COLO668 (cell line): Measurements from ENCODE around the gene ECHDC1.
"Not testable (repeated sequence)": the region's sequence is repeated elsewhere in the genome, so short reads cannot be mapped to it uniquely, and the experiment has no call there.

Experiments used
- DNase-seq: peaks from one replicate; lab custom pipeline; 2025; ENCODE audit not compliant: unreplicated experiment; lab: John Stamatoyannopoulos, UW

The ECHDC1 gene

GRCh38 chr6:127342296-127342945 lies 988 bp downstream of the ECHDC1 start:
- DNase-seq, result peak; percentile 2

DNA sequence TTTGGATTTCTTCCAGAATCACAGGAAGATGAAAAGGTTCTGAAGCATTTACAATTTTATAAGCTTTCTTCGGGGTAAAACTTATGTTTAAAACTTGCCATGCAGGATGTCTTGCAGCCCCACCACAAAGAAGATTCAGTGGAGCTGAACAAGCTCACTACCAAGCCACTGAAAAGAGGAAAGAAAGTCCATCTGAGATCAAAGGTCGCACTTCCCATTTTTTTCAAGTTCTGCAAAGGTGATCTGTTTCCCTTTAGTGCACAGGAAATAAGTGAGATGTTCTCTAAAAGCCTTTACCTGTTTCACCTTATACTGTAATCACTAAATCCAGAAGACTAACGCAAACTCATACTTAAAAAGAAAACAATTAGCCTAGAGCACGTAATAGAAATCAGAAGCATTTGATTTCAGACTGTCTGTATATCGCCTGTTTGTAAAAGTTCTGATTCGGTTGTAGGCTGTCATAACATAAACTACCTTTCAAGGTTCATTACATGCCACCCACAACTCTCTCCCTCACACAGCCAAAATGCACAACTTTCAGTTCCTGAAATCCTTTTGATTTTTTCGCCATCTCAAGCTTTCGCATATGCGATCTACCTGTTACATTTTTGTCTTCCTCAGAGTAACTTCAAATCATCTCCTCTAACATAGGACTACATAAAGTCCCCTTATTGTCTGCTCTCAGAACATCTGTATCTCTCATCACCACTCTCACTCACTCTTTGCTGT lies 1.8 kb downstream of the ECHDC1 start:
- no peak for DNase-seq

DNA sequence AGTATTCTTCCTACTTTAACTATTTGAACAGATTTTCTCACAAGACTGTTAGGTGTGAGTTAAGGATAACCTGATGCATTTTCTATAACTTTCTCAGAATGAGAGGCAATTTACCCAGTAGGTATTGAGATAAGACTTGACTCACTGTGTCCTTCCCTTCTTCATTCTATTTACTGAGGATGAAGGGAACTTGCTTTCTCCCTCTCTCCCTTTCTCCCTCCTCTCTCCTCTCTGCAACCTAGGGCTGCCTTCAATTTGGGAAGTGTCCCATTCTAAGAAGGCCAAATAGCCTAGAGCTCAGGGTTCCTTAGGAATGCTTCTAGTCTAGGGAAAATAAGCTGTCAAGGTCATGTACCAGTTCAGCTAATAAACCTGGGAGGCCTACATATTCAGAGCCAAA lies 3.2 kb downstream of the ECHDC1 start:
- no peak for DNase-seq

- DNase-seq, result no peak
Observed at GRCh38 chr6:127338936-127339335, 4.5 kb downstream of the ECHDC1 start.

- no peak for DNase-seq
Observed at GRCh38 chr6:127332383-127332961, 10.9 kb downstream of the ECHDC1 start.

DNA sequence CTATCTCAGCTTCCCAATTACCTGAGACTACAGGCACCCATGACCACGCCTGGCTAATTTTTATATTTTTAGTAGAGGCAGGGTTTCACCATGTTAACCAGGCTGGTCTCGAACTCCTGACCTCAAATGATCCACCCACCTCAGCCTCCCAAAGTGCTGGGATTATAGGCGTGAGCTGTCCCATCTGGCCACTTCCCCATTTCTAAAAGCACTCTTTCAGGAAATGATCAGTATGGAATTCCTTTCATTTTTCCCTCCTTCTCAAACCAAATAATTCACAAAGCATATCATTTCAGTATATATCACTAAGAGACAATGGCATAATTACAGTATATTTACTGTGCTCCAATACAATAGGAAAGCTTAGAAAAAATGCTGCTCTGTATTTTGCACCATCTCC lies 12.2 kb downstream of the ECHDC1 start:
- DNase-seq, result not testable (repeated sequence)

- no peak for DNase-seq
Observed at GRCh38 chr6:127328043-127328609, 15.3 kb downstream of the ECHDC1 start.

DNA sequence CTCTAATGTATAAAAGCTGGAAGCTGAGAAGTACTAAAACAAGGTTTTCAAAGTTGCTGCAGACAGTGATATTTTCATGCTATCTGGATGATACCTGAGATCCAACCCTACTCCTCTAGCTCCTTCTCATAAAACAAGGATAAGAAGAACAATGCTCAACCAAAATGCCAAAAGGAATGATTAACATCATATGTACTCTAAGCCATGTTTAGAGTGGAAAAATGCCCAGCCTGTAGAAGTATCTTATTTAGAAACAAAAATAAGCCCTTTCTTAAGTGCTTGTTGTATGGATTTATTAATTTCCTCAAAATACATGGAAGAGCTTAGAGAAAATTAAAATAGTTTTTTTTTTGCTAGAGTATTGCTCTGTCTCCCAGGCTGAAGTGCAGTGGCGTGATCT lies 23.7 kb downstream of the ECHDC1 start:
- no peak for DNase-seq

GRCh38 chr6:127317388-127318128 lies 25.9 kb downstream of the ECHDC1 start:
- no peak for DNase-seq

- DNase-seq, result no peak
Observed at GRCh38 chr6:127305741-127306140, 37.7 kb downstream of the ECHDC1 start.

DNA sequence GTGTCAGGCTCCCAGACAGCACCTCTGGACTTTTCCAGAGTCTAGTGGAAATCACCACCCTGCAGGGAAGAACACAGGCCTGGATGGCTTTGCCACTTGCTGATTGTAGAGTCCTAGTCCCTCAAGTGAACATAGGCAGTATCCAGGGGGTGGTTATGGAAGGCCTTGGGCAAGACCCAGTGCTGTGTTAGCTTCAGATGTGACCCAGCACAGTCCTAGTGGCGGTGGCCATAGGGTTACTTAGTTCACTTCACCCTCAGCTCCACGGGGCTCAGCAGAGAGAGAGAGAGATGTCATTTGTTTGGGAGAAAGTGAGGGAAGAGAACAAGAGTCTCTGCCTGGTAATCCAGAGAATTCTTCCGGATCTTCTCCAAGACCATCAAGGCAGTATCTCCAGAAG lies 39.5 kb downstream of the ECHDC1 start:
- DNase-seq, result no peak

- DNase-seq, result peak; percentile 6
Observed at GRCh38 chr6:127302728-127303660, 40.4 kb downstream of the ECHDC1 start.

GRCh38 chr6:127301199-127301700 lies 42.2 kb downstream of the ECHDC1 start:
- no peak for DNase-seq

DNA sequence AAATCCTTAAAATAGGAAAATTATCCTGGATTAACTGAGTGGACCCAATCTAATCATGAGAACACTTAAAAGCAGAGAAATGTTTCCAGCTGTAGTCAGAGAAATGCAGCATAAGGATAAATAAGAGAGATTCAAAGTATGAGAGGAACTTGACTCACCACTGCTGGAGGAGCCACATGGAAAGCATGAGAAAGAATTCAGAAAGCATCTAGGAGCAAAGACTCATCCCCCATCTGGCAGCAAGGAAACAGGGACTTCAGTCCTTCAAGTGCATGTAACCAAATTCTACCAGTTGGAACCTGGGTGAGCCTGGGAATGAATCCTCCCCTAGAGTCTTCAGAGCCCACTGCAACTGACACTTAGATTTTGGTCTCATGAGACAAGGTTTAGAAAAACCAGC lies 43.0 kb downstream of the ECHDC1 start:
- DNase-seq, result no peak

DNA sequence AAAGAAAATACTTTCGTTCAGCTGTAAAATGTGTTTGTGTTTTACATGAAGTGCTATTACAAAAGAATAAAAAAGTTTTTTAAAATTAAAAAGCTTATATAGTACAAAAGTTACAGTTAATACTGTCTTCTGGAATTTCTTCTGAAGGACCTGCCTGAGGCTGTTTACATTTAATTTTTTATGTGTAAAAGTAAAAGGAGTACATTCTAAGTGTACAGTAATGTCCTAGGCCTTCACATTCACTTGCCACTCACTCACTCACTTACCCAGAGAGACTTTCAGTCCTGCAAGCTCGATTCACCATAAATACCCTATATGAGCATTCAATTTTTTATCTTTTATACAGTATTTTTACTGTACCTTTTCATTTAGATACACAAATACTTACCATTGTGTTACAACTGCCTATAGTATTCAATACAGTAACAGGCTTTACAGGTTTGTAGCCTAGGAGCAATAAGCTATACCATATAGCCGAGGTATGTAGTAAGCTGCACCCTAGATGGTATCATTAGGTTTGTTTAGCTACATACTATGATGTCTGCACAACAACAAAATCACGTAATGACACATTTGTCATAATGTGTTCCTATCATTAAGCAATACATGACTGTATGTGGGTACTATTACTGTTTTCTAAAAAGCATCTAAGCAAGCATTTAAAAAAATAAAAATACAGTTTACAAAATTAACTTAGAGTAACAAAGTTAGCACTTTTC lies 43.7 kb downstream of the ECHDC1 start:
- no peak for DNase-seq

GRCh38 chr6:127298475-127298874 lies 44.9 kb downstream of the ECHDC1 start:
- no peak for DNase-seq

DNA sequence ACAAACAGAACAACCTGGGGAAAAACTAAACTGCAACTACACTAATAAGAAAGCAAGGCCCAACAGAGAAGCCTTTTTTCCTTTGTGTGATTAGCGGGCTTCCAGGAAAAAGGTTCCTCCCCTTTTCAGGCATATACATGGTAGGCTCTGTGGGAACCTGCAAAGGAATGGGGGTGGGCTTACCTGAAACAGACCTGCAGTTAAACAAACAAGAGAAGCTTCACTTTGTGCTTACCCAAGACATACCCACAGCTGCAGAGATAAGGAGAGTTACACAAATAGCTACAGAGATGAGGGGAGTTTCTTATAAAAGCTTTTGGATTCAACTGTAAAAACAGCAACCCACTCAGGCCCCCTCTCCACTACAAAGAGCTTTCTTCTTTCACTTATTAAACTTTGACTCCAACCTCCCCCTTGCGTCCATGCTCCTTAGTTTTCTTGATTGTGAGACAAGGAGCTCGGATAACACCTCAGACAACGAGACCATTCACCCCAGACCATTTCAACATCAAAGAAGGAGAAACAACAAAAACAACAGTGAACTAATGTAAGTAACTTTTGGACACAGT lies 45.8 kb downstream of the ECHDC1 start:
- no peak for DNase-seq

- no peak for DNase-seq
Observed at GRCh38 chr6:127291495-127291894, 51.9 kb downstream of the ECHDC1 start.
